GM08714 (cell line): Measurements from ENCODE around the gene ISM2.
"Not testable (repeated sequence)": the region's sequence is repeated elsewhere in the genome, so short reads cannot be mapped to it uniquely, and the experiment has no call there.

ENCODE experiments used
- H3K4me3 ChIP-seq: fragments of 200-500 bp; sonication (Bioruptor generic); 2 replicates; pipeline ENCODE4 v1.5.1; 2014; ENCODE audit warnings: mild to moderate bottlenecking, low read length, inconsistent platforms
- ZNF274 ChIP-seq: IDR thresholded peaks from 2 replicates; pipeline ENCODE4 v1.6.1; 2012; ENCODE audit warnings: mild to moderate bottlenecking, low read depth, low read length

ISM2 gene

GRCh38 chr14:77498120-77498979, at the start of gene ISM2:
Gene ISM2 (minus strand): TSS chr14:77498816. CDS start chr14:77498793, 23 bp downstream.
- no peak for TF ChIP-seq ZNF274
- peak within 1 kb of the TSS; percentile 54; the same call in 1 of the 2 replicates for H3K4me3 ChIP-seq

GRCh38 chr14:77547512-77548180, 49.0 kb upstream of the ISM2 start:
- H3K4me3 ChIP-seq, result no peak overlapping the region

GRCh38 chr14:77545171-77545570, 46.6 kb upstream of the ISM2 start:
- H3K4me3 ChIP-seq, result not testable (repeated sequence)

More at GRCh38 chr14:77547512-77548180, 49.0 kb upstream of the ISM2 start:
- no peak for TF ChIP-seq ZNF274

- TF ChIP-seq ZNF274, result no peak
- no peak overlapping the region for H3K4me3 ChIP-seq
Observed at GRCh38 chr14:77544571-77544970, 46.0 kb upstream of the ISM2 start.

- no peak overlapping the region for H3K4me3 ChIP-seq
- no peak for TF ChIP-seq ZNF274
Observed at GRCh38 chr14:77543637-77544334, 45.2 kb upstream of the ISM2 start.

- H3K4me3 ChIP-seq, result no peak overlapping the region
Observed at GRCh38 chr14:77543240-77543551, 44.6 kb upstream of the ISM2 start.

GRCh38 chr14:77542421-77543239, 44.0 kb upstream of the ISM2 start:
- H3K4me3 ChIP-seq, result no peak overlapping the region
- no peak for TF ChIP-seq ZNF274

More at GRCh38 chr14:77543240-77543551, 44.6 kb upstream of the ISM2 start:
- TF ChIP-seq ZNF274, result no peak

- H3K4me3 ChIP-seq, result peak overlapping the region; percentile 2; the same call in 1 of the 2 replicates
- no peak for TF ChIP-seq ZNF274
Observed at GRCh38 chr14:77541905-77542304, 43.3 kb upstream of the ISM2 start.

- not testable (repeated sequence) for H3K4me3 ChIP-seq
Observed at GRCh38 chr14:77536951-77537350, 38.3 kb upstream of the ISM2 start.

- no peak overlapping the region for H3K4me3 ChIP-seq
Observed at GRCh38 chr14:77531071-77531470, 32.5 kb upstream of the ISM2 start.

GRCh38 chr14:77529963-77530362, 31.3 kb upstream of the ISM2 start:
- TF ChIP-seq ZNF274, result no peak
- no peak overlapping the region for H3K4me3 ChIP-seq

More at GRCh38 chr14:77531071-77531470, 32.5 kb upstream of the ISM2 start:
- no peak for TF ChIP-seq ZNF274

- H3K4me3 ChIP-seq, result no peak overlapping the region
- TF ChIP-seq ZNF274, result no peak
Observed at GRCh38 chr14:77529213-77529612, 30.6 kb upstream of the ISM2 start.

- H3K4me3 ChIP-seq, result not testable (repeated sequence)
Observed at GRCh38 chr14:77528701-77529100, 30.1 kb upstream of the ISM2 start.

GRCh38 chr14:77526266-77526665, 27.6 kb upstream of the ISM2 start:
- no peak for TF ChIP-seq ZNF274
- H3K4me3 ChIP-seq, result no peak overlapping the region

GRCh38 chr14:77524536-77524935, 25.9 kb upstream of the ISM2 start:
- H3K4me3 ChIP-seq, result no peak overlapping the region
- no peak for TF ChIP-seq ZNF274
